Measurements from ENCODE around the gene CDH23.

The CDH23 gene

DNA sequence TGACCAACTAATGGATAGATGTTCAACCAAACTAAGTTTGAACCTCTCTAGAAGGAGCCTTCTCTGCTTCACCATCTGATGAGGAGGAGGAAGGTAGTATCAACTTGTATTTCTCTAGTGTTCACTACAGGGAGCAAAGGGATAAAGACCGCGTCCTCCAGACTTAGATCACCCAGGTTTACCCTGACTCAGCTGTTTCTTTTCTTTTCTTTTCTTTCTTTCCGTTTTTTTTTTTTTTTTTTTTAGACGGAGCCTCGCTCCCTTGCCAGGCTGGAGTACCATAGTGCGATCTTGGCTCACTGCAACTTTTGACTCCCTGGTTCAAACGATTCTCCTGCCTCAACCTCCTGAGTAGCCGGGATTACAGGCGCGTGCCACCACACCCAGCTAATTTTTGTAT, 263.0 kb downstream of the CDH23 start:
- H3K9me3 ChIP-seq (ENCODE audit: control insufficient read depth, insufficient read depth, low read length) = no peaks in the 10 kb centered on the region
- peaks cover 49% of the 10 kb centered on the region for H3K27me3 ChIP-seq (ENCODE audit: control insufficient read depth, insufficient read depth, low read length)
- no peak overlapping the region for H3K27ac ChIP-seq (ENCODE audit: low read depth, low read length)
- no peaks in the 10 kb centered on the region for H3K36me3 ChIP-seq (ENCODE audit: control insufficient read depth, insufficient read depth, low read length)
- peaks cover 43% of the 10 kb centered on the region for H3K4me1 ChIP-seq (ENCODE audit: control insufficient read depth, insufficient read depth, low read length)
- no peak overlapping the region for H3K9ac ChIP-seq (ENCODE audit: low read depth, low read length)
- H3K4me3 ChIP-seq (ENCODE audit: low read depth, low read length) = no peak overlapping the region

DNA sequence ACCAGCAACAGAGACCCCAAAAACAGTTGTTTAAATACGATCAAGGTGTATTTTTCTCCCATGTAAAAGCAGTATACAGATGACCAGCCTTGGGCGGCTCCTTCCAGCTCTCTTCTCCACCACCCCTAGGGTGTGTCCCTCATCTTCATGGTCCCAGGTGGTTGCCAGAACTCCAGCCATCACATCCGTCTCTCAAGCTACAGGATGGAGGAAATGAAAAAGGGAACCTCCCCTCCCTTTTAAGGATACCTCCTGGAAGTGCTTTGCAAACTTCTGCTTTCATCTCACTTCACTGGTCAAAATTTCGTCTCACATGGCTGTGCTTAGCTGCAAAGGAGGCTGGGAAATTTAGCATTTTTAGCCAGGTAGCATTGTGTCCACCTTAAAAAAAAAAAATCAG, 263.6 kb downstream of the CDH23 start:
- H3K9ac ChIP-seq (ENCODE audit: low read depth, low read length) = no peak overlapping the region
- H3K27me3 ChIP-seq (ENCODE audit: control insufficient read depth, insufficient read depth, low read length) = peaks cover 43% of the 10 kb centered on the region
- H3K9me3 ChIP-seq (ENCODE audit: control insufficient read depth, insufficient read depth, low read length) = no peaks in the 10 kb centered on the region
- H3K4me1 ChIP-seq (ENCODE audit: control insufficient read depth, insufficient read depth, low read length) = peaks cover 48% of the 10 kb centered on the region
- no peak overlapping the region for H3K4me3 ChIP-seq (ENCODE audit: low read depth, low read length)
- H3K36me3 ChIP-seq (ENCODE audit: control insufficient read depth, insufficient read depth, low read length) = no peaks in the 10 kb centered on the region
- H3K27ac ChIP-seq (ENCODE audit: low read depth, low read length) = no peak overlapping the region

- Histone ChIP-seq H3K4me3 (ENCODE audit: low read depth, low read length) (no peak overlapping the region), H3K9ac (ENCODE audit: low read depth, low read length) (no peak overlapping the region), H3K27me3 (ENCODE audit: control insufficient read depth, insufficient read depth, low read length) (peaks cover 35% of the 10 kb centered on the region), H3K4me1 (ENCODE audit: control insufficient read depth, insufficient read depth, low read length) (peaks cover 50% of the 10 kb centered on the region), H3K27ac (ENCODE audit: low read depth, low read length) (no peak overlapping the region), H3K36me3 (ENCODE audit: control insufficient read depth, insufficient read depth, low read length) (no peaks in the 10 kb centered on the region), H3K9me3 (ENCODE audit: control insufficient read depth, insufficient read depth, low read length) (no peaks in the 10 kb centered on the region)
Measured at GRCh38 chr10:71661060-71661622, 264.4 kb downstream of the CDH23 start.

- no peak overlapping the region for H3K27ac ChIP-seq (ENCODE audit: low read depth, low read length)
- no peak overlapping the region for H3K4me3 ChIP-seq (ENCODE audit: low read depth, low read length)
- peaks cover 42% of the 10 kb centered on the region for H3K4me1 ChIP-seq (ENCODE audit: control insufficient read depth, insufficient read depth, low read length)
- no peaks in the 10 kb centered on the region for H3K36me3 ChIP-seq (ENCODE audit: control insufficient read depth, insufficient read depth, low read length)
- no peak overlapping the region for H3K9ac ChIP-seq (ENCODE audit: low read depth, low read length)
- no peaks in the 10 kb centered on the region for H3K9me3 ChIP-seq (ENCODE audit: control insufficient read depth, insufficient read depth, low read length)
- H3K27me3 ChIP-seq (ENCODE audit: control insufficient read depth, insufficient read depth, low read length) = peaks cover 27% of the 10 kb centered on the region
Measured at GRCh38 chr10:71661779-71662336, 265.1 kb downstream of the CDH23 start.

GRCh38 chr10:71663311-71663710, 266.6 kb downstream of the CDH23 start:
- Histone ChIP-seq H3K4me1 (ENCODE audit: control insufficient read depth, insufficient read depth, low read length) (peaks cover 30% of the 10 kb centered on the region), H3K4me3 (ENCODE audit: low read depth, low read length) (no peak overlapping the region), H3K27ac (ENCODE audit: low read depth, low read length) (no peak overlapping the region), H3K36me3 (ENCODE audit: control insufficient read depth, insufficient read depth, low read length) (no peaks in the 10 kb centered on the region), H3K9ac (ENCODE audit: low read depth, low read length) (no peak overlapping the region), H3K9me3 (ENCODE audit: control insufficient read depth, insufficient read depth, low read length) (no peaks in the 10 kb centered on the region), H3K27me3 (ENCODE audit: control insufficient read depth, insufficient read depth, low read length) (peaks cover 23% of the 10 kb centered on the region)

- no peak overlapping the region for H3K9ac ChIP-seq (ENCODE audit: low read depth, low read length)
- no peak overlapping the region for H3K4me3 ChIP-seq (ENCODE audit: low read depth, low read length)
- H3K4me1 ChIP-seq (ENCODE audit: control insufficient read depth, insufficient read depth, low read length) = peaks cover 18% of the 10 kb centered on the region
- no peak overlapping the region for H3K27ac ChIP-seq (ENCODE audit: low read depth, low read length)
- no peaks in the 10 kb centered on the region for H3K36me3 ChIP-seq (ENCODE audit: control insufficient read depth, insufficient read depth, low read length)
- no peaks in the 10 kb centered on the region for H3K9me3 ChIP-seq (ENCODE audit: control insufficient read depth, insufficient read depth, low read length)
- peaks cover 10% of the 10 kb centered on the region for H3K27me3 ChIP-seq (ENCODE audit: control insufficient read depth, insufficient read depth, low read length)
Measured at GRCh38 chr10:71664585-71664984, 267.9 kb downstream of the CDH23 start.

DNA sequence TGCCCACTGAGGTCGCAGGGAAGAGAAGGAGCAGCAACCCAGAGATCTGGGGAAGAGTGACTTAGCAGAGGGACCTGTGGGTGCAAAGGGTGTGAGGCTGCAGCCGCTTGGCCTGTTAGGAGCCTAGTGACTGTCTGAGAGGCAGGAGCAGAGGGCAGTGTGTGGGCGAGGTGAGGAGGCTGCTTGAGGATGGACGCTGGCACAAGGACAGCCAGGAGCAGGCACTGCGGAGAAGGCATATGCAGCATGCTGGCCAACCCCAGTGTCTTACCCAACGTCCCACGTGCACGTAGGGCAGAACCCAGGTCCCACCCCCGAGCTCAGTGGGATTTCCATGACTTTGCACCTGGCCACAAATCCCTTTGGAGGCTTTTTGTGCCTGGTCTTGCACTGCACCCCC, 268.7 kb downstream of the CDH23 start:
- Histone ChIP-seq H3K4me3 (ENCODE audit: low read depth, low read length) (no peak overlapping the region), H3K4me1 (ENCODE audit: control insufficient read depth, insufficient read depth, low read length) (peaks cover 15% of the 10 kb centered on the region)

GRCh38 chr10:71666639-71667386, 270.1 kb downstream of the CDH23 start:
- Histone ChIP-seq H3K27ac (ENCODE audit: low read depth, low read length) (no peak overlapping the region), H3K36me3 (ENCODE audit: control insufficient read depth, insufficient read depth, low read length) (no peaks in the 10 kb centered on the region), H3K9me3 (ENCODE audit: control insufficient read depth, insufficient read depth, low read length) (no peaks in the 10 kb centered on the region), H3K9ac (ENCODE audit: low read depth, low read length) (no peak overlapping the region), H3K4me1 (ENCODE audit: control insufficient read depth, insufficient read depth, low read length) (peaks cover 9% of the 10 kb centered on the region), H3K27me3 (ENCODE audit: control insufficient read depth, insufficient read depth, low read length) (no peaks in the 10 kb centered on the region), H3K4me3 (ENCODE audit: low read depth, low read length) (no peak overlapping the region)

More for the DNA sequence above, 268.7 kb downstream of the CDH23 start:
- H3K9ac ChIP-seq (ENCODE audit: low read depth, low read length) = no peak overlapping the region
- H3K27me3 ChIP-seq (ENCODE audit: control insufficient read depth, insufficient read depth, low read length) = 0 out of 2 replicates have a peak, but pooled peaks cover 1% of the 10 kb centered on the region
- H3K27ac ChIP-seq (ENCODE audit: low read depth, low read length) = no peak overlapping the region
- no peaks in the 10 kb centered on the region for H3K36me3 ChIP-seq (ENCODE audit: control insufficient read depth, insufficient read depth, low read length)
- H3K9me3 ChIP-seq (ENCODE audit: control insufficient read depth, insufficient read depth, low read length) = no peaks in the 10 kb centered on the region

GRCh38 chr10:71667387-71667752, 270.6 kb downstream of the CDH23 start:
- Histone ChIP-seq H3K9me3 (ENCODE audit: control insufficient read depth, insufficient read depth, low read length) (no peaks in the 10 kb centered on the region), H3K27ac (ENCODE audit: low read depth, low read length) (no peak overlapping the region)

DNA sequence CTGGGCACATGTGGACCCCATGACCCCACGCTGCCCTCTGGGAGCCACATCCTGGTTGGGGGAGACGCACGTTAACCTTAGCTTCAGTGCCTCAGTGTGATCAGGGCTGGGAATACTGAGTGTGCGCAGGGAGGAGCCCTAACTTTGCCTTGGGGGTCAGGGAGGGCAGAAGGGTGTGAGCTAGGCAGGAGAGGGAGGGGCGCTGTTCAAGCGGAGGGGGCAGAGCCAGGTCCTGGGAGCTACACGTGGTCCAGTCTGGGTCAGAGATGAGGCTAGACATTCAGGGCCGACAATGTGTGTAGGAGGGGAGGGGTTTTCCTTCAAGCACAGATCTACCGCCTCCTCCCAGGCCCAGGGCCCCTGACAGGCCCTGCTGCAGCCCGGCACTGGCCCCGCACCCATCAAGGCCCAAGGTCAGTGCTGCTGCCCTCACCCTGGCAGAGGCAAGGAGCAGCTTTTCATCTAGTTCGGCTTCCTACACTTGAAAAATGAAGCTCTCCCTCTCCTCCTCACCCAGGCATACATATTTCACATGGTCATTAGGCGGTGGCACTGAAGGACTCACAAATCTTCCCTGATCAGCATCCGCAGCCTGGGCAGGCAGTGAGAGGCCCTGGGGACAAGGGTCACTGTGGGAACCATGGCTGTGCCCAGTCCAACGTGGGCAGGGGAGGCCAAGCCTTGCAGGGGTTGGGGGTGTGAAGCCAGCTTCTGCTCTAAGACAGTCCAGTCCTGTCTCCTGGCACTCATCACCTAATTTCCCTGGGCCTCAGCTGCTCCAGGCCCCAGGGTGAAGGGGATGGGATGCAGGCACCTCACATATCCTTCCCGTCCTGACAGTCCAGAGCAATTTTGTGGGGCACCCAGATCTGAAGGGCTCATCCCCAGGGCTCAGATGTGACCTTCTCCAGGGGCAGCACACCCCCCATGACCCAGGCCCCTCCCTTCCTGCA, 275.6 kb downstream of the CDH23 start:
- H3K36me3 ChIP-seq (ENCODE audit: control insufficient read depth, insufficient read depth, low read length) = no peaks in the 10 kb centered on the region

More at GRCh38 chr10:71667387-71667752, 270.6 kb downstream of the CDH23 start:
- Histone ChIP-seq H3K4me3 (ENCODE audit: low read depth, low read length) (no peak overlapping the region), H3K27me3 (ENCODE audit: control insufficient read depth, insufficient read depth, low read length) (no peaks in the 10 kb centered on the region), H3K36me3 (ENCODE audit: control insufficient read depth, insufficient read depth, low read length) (no peaks in the 10 kb centered on the region), H3K4me1 (ENCODE audit: control insufficient read depth, insufficient read depth, low read length) (peaks cover 9% of the 10 kb centered on the region), H3K9ac (ENCODE audit: low read depth, low read length) (no peak overlapping the region)

More for the DNA sequence above, 275.6 kb downstream of the CDH23 start:
- no peak overlapping the region for H3K4me3 ChIP-seq (ENCODE audit: low read depth, low read length)
- no peaks in the 10 kb centered on the region for H3K9me3 ChIP-seq (ENCODE audit: control insufficient read depth, insufficient read depth, low read length)
- H3K4me1 ChIP-seq (ENCODE audit: control insufficient read depth, insufficient read depth, low read length) = no peaks in the 10 kb centered on the region
- H3K27ac ChIP-seq (ENCODE audit: low read depth, low read length) = no peak overlapping the region
- H3K9ac ChIP-seq (ENCODE audit: low read depth, low read length) = no peak overlapping the region
- H3K27me3 ChIP-seq (ENCODE audit: control insufficient read depth, insufficient read depth, low read length) = no peaks in the 10 kb centered on the region
